ENCODE measurements around the gene DAAM2.
A peak's percentile ranks its signal among the peaks of the same experiment; 100 is the strongest.

Gene DAAM2

GRCh38 chr6:39934131-39934757 lies 142.1 kb downstream of the DAAM2 start, which contains the start of gene MOCS1:
Gene MOCS1 (minus strand): TSS chr6:39934462. CDS start chr6:39934417, 45 bp downstream.
- TF ChIP-seq CTCF (IDR thresholded peaks at IDR 0.05; ENCODE audit: unreplicated experiment in 3 of 3): no peak
- peaks cover 30% of the 10 kb centered on the region for H3K4me1 Mint-ChIP-seq
- no peaks in the 10 kb centered on the region for H3K9me3 Mint-ChIP-seq
- H3K27ac Mint-ChIP-seq: no peak within 1 kb of the TSS
- H3K4me3 Mint-ChIP-seq: peak within 1 kb of the TSS; percentile 86 to 96 (median 91)
- H3K36me3 Mint-ChIP-seq (ENCODE audit: low read depth): peaks cover 4% of the 10 kb centered on the region
- peaks cover 6% of the 10 kb centered on the region for H3K27me3 Mint-ChIP-seq (ENCODE audit: low read depth)

- no peak for TF ChIP-seq CTCF (IDR thresholded peaks at IDR 0.05; ENCODE audit: unreplicated experiment in 3 of 3)
Observed at GRCh38 chr6:39935241-39935640, 143.1 kb downstream of the DAAM2 start.

GRCh38 chr6:39936857-39937256 lies 144.7 kb downstream of the DAAM2 start:
- peaks cover 6% of the 10 kb centered on the region for H3K27me3 Mint-ChIP-seq (ENCODE audit: low read depth)
- peaks cover 26% of the 10 kb centered on the region for H3K4me1 Mint-ChIP-seq
- peak overlapping the region in 1 of 3 experiments; percentile 5 for H3K4me3 Mint-ChIP-seq
- no peaks in the 10 kb centered on the region for H3K9me3 Mint-ChIP-seq
- no peaks in the 10 kb centered on the region for H3K36me3 Mint-ChIP-seq (ENCODE audit: low read depth)
- no peak for TF ChIP-seq CTCF (IDR thresholded peaks at IDR 0.05; ENCODE audit: unreplicated experiment in 3 of 3)
- H3K27ac Mint-ChIP-seq: no peak overlapping the region

More at GRCh38 chr6:39935241-39935640, 143.1 kb downstream of the DAAM2 start:
- Mint-ChIP-seq H3K27me3 (ENCODE audit: low read depth) (peaks cover 6% of the 10 kb centered on the region), H3K36me3 (ENCODE audit: low read depth) (no peaks in the 10 kb centered on the region), H3K4me1 (peaks cover 28% of the 10 kb centered on the region), H3K9me3 (no peaks in the 10 kb centered on the region), H3K27ac (no peak overlapping the region), H3K4me3 (peak overlapping the region; percentile 6 to 40 (median 16))

GRCh38 chr6:39937686-39938333 lies 145.6 kb downstream of the DAAM2 start:
- no peak for TF ChIP-seq CTCF (IDR thresholded peaks at IDR 0.05; ENCODE audit: unreplicated experiment in 3 of 3)
- H3K27me3 Mint-ChIP-seq (ENCODE audit: low read depth): peaks cover 6% of the 10 kb centered on the region
- peaks cover 26% of the 10 kb centered on the region for H3K4me1 Mint-ChIP-seq
- H3K9me3 Mint-ChIP-seq: no peaks in the 10 kb centered on the region
- H3K27ac Mint-ChIP-seq: no peak overlapping the region
- no peaks in the 10 kb centered on the region for H3K36me3 Mint-ChIP-seq (ENCODE audit: low read depth)
- no peak overlapping the region for H3K4me3 Mint-ChIP-seq

- no peaks in the 10 kb centered on the region for H3K36me3 Mint-ChIP-seq (ENCODE audit: low read depth)
- H3K27me3 Mint-ChIP-seq (ENCODE audit: low read depth): no peaks in the 10 kb centered on the region
- H3K4me3 Mint-ChIP-seq: no peak overlapping the region
- TF ChIP-seq CTCF (IDR thresholded peaks at IDR 0.05; ENCODE audit: unreplicated experiment in 3 of 3): no peak
- H3K4me1 Mint-ChIP-seq: peaks cover 21% of the 10 kb centered on the region
- H3K9me3 Mint-ChIP-seq: no peaks in the 10 kb centered on the region
- H3K27ac Mint-ChIP-seq: no peak overlapping the region
Observed at GRCh38 chr6:39938773-39939654, 146.8 kb downstream of the DAAM2 start.

Data from nephron (organoid).